Left forelimb (tissue), 1 donor: ENCODE results near the gene QSOX2.
"Not testable (repeated sequence)": the region's sequence is repeated elsewhere in the genome, so short reads cannot be mapped to it uniquely, and the experiment has no call there.

Experiments
- DNase-seq: peaks from one replicate; pipeline ENCODE4 v3.0.0-alpha.2; 2018; ENCODE audit warnings: low spot score

The QSOX2 gene

GRCh38 chr9:136237486-136238341 is 7.9 kb downstream of the QSOX2 start:
- DNase-seq: no peak

GRCh38 chr9:136236471-136237410 is 8.9 kb downstream of the QSOX2 start:
- DNase-seq: not testable (repeated sequence)

GRCh38 chr9:136235709-136236455 is 9.7 kb downstream of the QSOX2 start:
- DNase-seq: no peak

- DNase-seq: no peak
Observed at GRCh38 chr9:136235171-136235570, 10.4 kb downstream of the QSOX2 start.

- no peak for DNase-seq
Observed at GRCh38 chr9:136234597-136234996, 11.0 kb downstream of the QSOX2 start.

GRCh38 chr9:136233868-136234267 is 11.7 kb downstream of the QSOX2 start:
- DNase-seq: no peak

- DNase-seq: no peak
Observed at GRCh38 chr9:136233411-136233810, 12.2 kb downstream of the QSOX2 start.

- no peak for DNase-seq
Observed at GRCh38 chr9:136232969-136233368, 12.6 kb downstream of the QSOX2 start.

- no peak for DNase-seq
Observed at GRCh38 chr9:136231478-136232297, 13.9 kb downstream of the QSOX2 start.

GRCh38 chr9:136230773-136231172 is 14.8 kb downstream of the QSOX2 start:
- DNase-seq: no peak

GRCh38 chr9:136230365-136230764 is 15.2 kb downstream of the QSOX2 start:
- no peak for DNase-seq

GRCh38 chr9:136229096-136230065 is 16.2 kb downstream of the QSOX2 start:
- no peak for DNase-seq

GRCh38 chr9:136228107-136228875 is 17.3 kb downstream of the QSOX2 start:
- no peak for DNase-seq

- DNase-seq: no peak
Observed at GRCh38 chr9:136226680-136227407, 18.8 kb downstream of the QSOX2 start.

GRCh38 chr9:136225748-136226679 is 19.6 kb downstream of the QSOX2 start:
- no peak for DNase-seq

- DNase-seq: no peak
Observed at GRCh38 chr9:136225366-136225747, 20.3 kb downstream of the QSOX2 start.

- no peak for DNase-seq
Observed at GRCh38 chr9:136223871-136224640, 21.6 kb downstream of the QSOX2 start.
